ENCODE data around the gene DYNLT2. TPM values are rescaled to one million over a fixed set of nuclear protein-coding genes. Genes with fewer than 3 reads are reported as not detected.
A peak's percentile ranks its signal among the peaks of the same experiment; 100 is the strongest.

The DYNLT2 gene
- total and polyA plus RNA-seq, 2 of the 13 experiments (the other 11 are each of a cell fraction or from before 2014, with no cell fraction given) = 2.1 to 4.3 TPM

DNA sequence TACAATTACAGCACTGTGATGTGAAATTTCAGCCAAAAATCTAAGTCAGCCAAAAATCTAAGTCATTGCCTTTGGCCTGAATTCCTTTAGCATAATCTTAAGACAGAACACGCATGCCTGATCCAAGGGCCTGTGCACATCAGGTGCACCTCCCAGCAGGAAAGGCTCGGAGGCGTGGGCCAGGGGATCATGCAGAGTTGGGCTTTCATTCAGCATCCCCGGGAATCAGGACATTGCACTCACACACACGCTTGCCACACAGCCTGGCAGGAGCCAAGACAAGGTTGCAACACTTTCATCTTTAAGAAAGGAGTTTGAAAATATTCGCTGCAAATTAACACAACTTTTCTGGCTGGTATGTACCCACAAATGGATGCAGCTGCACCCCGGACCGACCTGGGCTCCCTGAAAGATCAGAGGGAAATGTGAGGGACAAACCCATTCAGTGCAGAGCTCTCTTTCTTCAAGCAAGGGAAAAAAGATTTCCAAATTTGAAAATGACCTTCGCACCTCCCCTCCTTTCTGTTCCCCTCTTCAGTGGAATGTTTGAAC, 48.8 kb upstream of the DYNLT2 start:
- Histone ChIP-seq H3K27me3 (ENCODE audit: control insufficient read depth in 1 of 2, insufficient read depth in 2 of 2, low read length in 2 of 2) (no peaks in the 10 kb centered on the region), H3K27ac (ENCODE audit: extremely low read length, insufficient read depth, low read length) (peak overlapping the region; percentile 82), H3K4me1 (ENCODE audit: insufficient read depth, low read length) (peaks cover 87% of the 10 kb centered on the region), H3K4me2 (ENCODE audit: low read depth, low read length) (peak overlapping the region; percentile 99), H3K4me3 (replicated peaks in 1 of 3; ENCODE audit: insufficient read depth in 1 of 3, low read depth in 2 of 3, low read length in 3 of 3) (peak overlapping the region; percentile 7 to 74 (median 41)), H3K9me3 (ENCODE audit: low read length) (no peaks in the 10 kb centered on the region), H3K9ac (ENCODE audit: insufficient read depth, low read depth, low read length) (peak overlapping the region; percentile 63), H3K79me2 (ENCODE audit: insufficient read depth, low read length) (peaks cover 11% of the 10 kb centered on the region), H4K20me1 (ENCODE audit: insufficient read depth, low read length) (no peaks in the 10 kb centered on the region), H2AFZ (ENCODE audit: low read length) (no peak overlapping the region), H3K36me3 (replicated peaks in 1 of 2; ENCODE audit: control insufficient read depth in 1 of 2, insufficient read depth in 2 of 2, low read length in 2 of 2) (no peaks in the 10 kb centered on the region)
- FAIRE-seq (no peak), ATAC-seq (peak; percentile 46), DNase-seq (ENCODE audit: low spot score) (peak; percentile 36)
- in situ Hi-C loops (cut with HindIII; ENCODE audit: extremely low pct_ligation_motif_present, low pct_unique_long_range_greater_than_20kb) (no loop called here), intact Hi-C loops (cut with micrococcal nuclease; ENCODE audit: unreplicated experiment) (loop anchor here (2.0 to 5.0 kb wide), 2 partner anchors 507 to 752 kb away; partner anchors contain the start of genes PSMB1 and TBP)
- no TSS peak for BruUV-seq (replicated peaks)
- POLR2A ChIA-PET = interaction anchor here (0.7 to 8.7 kb wide), 14 partner anchors 10 to 754 kb away, joined by 3 to 198 read pairs (median 6); partner anchors contain the start of genes C6orf120, DYNLT2, ERMARD and PHF10
- WGBS (ENCODE audit: low lambda C conversion rate) = 3% methylated on average over 9 of the region's 9 CpGs
- CTCF ChIA-PET (ENCODE audit: low intra/inter-chr PET ratio, low total read pairs) = interaction anchor here (1.5 kb wide), 1 partner anchor 10 kb away, joined by 4 read pairs; no protein-coding TSS in a partner anchor
- TF ChIP-seq ZMAT3 (CRISPR knock-in tag; conservative IDR thresholded peaks at IDR 0.05) (0 out of 2 replicates have a peak, but pooled peaks have one; percentile 14), POGZ (CRISPR knock-in tag; IDR thresholded peaks at IDR 0.05) (0 out of 2 replicates have a peak, but pooled peaks have one; percentile 1), GFI1 (CRISPR knock-in tag; IDR thresholded peaks at IDR 0.05; ENCODE audit: borderline replicate concordance) (peak; percentile 89), SMAD1 (CRISPR knock-in tag; IDR thresholded peaks at IDR 0.05; ENCODE audit: borderline replicate concordance, low read depth) (peak; percentile 43; the same call in 1 of the 2 replicates), ZKSCAN5 (CRISPR knock-in tag; IDR thresholded peaks at IDR 0.05) (no peak), KDM5A (IDR thresholded peaks at IDR 0.05; ENCODE audit: borderline replicate concordance, low read length) (peak; percentile 41; the same call in 1 of the 2 replicates), RFXANK (CRISPR knock-in tag; IDR thresholded peaks at IDR 0.05) (no peak), MYC (CRISPR knock-in tag; IDR thresholded peaks at IDR 0.05; ENCODE audit: borderline replicate concordance) (0 out of 2 replicates have a peak, but pooled peaks have one; percentile 2), HNF4A (CRISPR knock-in tag; IDR thresholded peaks at IDR 0.05) (peak; percentile 55; the same call in 1 of the 2 replicates), BHLHE40 (IDR thresholded peaks at IDR 0.05; ENCODE audit: low read length) (0 out of 2 replicates have a peak, but pooled peaks have one; percentile 6), MED8 (CRISPR knock-in tag; IDR thresholded peaks at IDR 0.05; ENCODE audit: insufficient replicate concordance) (peak; percentile 26), CEBPB (IDR thresholded peaks at IDR 0.05; ENCODE audit: borderline replicate concordance, low read depth, low read length) (peak; percentile 83), ZNF317 (CRISPR knock-in tag; IDR thresholded peaks at IDR 0.05) (peak; percentile 29; the same call in 1 of the 2 replicates), POLR2A (IDR thresholded peaks at IDR 0.05; ENCODE audit: insufficient read depth in 1 of 2, low read depth in 2 of 2, low read length in 2 of 2) (no peak), ZNF296 (CRISPR knock-in tag; conservative IDR thresholded peaks at IDR 0.05) (0 out of 2 replicates have a peak, but pooled peaks have one; percentile 1), NR2C2 (CRISPR knock-in tag; IDR thresholded peaks at IDR 0.05; ENCODE audit: borderline replicate concordance) (no peak), TCF7 (IDR thresholded peaks at IDR 0.05; ENCODE audit: low read depth) (peak; percentile 68; the same call in 1 of the 2 replicates), RBFOX2 (IDR thresholded peaks at IDR 0.05; ENCODE audit: low read depth, low read length) (peak; percentile 56; the same call in 1 of the 2 replicates)
- TF ChIP-seq, protein P1, sequence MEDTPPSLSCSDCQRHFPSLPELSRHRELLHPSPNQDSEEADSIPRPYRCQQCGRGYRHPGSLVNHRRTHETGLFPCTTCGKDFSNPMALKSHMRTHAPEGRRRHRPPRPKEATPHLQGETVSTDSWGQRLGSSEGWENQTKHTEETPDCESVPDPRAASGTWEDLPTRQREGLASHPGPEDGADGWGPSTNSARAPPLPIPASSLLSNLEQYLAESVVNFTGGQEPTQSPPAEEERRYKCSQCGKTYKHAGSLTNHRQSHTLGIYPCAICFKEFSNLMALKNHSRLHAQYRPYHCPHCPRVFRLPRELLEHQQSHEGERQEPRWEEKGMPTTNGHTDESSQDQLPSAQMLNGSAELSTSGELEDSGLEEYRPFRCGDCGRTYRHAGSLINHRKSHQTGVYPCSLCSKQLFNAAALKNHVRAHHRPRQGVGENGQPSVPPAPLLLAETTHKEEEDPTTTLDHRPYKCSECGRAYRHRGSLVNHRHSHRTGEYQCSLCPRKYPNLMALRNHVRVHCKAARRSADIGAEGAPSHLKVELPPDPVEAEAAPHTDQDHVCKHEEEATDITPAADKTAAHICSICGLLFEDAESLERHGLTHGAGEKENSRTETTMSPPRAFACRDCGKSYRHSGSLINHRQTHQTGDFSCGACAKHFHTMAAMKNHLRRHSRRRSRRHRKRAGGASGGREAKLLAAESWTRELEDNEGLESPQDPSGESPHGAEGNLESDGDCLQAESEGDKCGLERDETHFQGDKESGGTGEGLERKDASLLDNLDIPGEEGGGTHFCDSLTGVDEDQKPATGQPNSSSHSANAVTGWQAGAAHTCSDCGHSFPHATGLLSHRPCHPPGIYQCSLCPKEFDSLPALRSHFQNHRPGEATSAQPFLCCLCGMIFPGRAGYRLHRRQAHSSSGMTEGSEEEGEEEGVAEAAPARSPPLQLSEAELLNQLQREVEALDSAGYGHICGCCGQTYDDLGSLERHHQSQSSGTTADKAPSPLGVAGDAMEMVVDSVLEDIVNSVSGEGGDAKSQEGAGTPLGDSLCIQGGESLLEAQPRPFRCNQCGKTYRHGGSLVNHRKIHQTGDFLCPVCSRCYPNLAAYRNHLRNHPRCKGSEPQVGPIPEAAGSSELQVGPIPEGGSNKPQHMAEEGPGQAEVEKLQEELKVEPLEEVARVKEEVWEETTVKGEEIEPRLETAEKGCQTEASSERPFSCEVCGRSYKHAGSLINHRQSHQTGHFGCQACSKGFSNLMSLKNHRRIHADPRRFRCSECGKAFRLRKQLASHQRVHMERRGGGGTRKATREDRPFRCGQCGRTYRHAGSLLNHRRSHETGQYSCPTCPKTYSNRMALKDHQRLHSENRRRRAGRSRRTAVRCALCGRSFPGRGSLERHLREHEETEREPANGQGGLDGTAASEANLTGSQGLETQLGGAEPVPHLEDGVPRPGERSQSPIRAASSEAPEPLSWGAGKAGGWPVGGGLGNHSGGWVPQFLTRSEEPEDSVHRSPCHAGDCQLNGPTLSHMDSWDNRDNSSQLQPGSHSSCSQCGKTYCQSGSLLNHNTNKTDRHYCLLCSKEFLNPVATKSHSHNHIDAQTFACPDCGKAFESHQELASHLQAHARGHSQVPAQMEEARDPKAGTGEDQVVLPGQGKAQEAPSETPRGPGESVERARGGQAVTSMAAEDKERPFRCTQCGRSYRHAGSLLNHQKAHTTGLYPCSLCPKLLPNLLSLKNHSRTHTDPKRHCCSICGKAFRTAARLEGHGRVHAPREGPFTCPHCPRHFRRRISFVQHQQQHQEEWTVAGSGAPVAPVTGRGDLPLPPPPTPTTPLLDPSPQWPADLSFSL (CRISPR knock-in tag; IDR thresholded peaks at IDR 0.05) = peak; percentile 5; the same call in 1 of the 2 replicates

Data from HepG2 (cell line).